Measurements from ENCODE around the gene RAB34.

- TF ChIP-seq EZH2 (IDR thresholded peaks at IDR 0.05) (no peak), POLR2AphosphoS5 (IDR thresholded peaks at IDR 0.05; ENCODE audit: borderline replicate concordance, low read depth, low read length) (no peak)
Measured at GRCh38 chr17:28703552-28704218, 14.0 kb downstream of the RAB34 start.

All from SK-N-MC (cell line).